ENCODE results near the gene CASP4.

DNA sequence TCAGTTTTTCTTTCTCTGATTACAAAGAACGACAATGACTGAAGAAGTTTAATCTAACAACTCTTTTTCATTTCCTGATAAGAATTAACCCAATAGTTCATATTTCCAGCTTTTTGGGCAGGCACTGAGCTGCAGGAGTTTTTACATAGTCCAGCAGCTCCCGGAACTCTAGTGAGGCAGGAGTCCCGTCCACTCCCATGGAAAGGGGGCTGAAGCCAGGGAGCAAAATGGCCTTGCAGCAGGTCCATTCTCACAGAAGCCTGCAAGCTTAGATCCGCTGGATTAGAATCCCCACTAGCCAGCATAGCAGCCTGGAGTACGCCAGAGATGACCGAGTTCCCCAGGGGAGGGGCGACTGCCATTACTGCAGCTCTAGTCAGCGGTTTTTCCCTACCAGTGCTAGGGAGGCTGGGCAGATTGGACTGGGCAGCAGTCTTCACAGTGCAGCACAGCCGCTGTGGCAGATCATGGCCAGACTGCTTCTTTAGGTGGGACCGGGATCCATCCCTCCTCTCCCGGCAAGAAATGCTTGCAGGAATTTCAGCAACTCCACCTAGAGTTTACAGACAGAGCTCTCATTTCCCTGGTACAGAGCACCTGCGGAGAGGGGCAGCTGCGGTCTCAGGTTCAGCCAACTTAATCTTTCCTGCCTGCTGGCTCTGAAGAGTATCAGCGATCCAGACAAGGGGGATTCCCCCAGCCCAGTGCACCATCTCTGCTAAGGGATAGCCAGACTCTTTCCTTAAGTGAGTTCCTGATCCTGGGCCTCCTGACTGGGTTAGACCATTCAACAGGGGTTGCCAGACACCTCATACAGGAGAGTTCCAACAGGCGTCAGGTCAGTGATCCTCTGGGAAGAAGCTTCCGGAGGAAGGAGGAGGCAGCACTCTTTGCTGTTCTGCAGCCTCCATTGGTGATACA, 742 bp upstream of the CASP4 start:
- TF ChIP-seq, protein P1, sequence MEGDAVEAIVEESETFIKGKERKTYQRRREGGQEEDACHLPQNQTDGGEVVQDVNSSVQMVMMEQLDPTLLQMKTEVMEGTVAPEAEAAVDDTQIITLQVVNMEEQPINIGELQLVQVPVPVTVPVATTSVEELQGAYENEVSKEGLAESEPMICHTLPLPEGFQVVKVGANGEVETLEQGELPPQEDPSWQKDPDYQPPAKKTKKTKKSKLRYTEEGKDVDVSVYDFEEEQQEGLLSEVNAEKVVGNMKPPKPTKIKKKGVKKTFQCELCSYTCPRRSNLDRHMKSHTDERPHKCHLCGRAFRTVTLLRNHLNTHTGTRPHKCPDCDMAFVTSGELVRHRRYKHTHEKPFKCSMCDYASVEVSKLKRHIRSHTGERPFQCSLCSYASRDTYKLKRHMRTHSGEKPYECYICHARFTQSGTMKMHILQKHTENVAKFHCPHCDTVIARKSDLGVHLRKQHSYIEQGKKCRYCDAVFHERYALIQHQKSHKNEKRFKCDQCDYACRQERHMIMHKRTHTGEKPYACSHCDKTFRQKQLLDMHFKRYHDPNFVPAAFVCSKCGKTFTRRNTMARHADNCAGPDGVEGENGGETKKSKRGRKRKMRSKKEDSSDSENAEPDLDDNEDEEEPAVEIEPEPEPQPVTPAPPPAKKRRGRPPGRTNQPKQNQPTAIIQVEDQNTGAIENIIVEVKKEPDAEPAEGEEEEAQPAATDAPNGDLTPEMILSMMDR (conservative IDR thresholded peaks at IDR 0.05; ENCODE audit: low read depth, low read length), result no peak
- no peak for TF ChIP-seq EZH2 (IDR thresholded peaks at IDR 0.05; ENCODE audit: borderline replicate concordance, low read depth, low read length, poor library complexity, severe bottlenecking)
